ENCODE measurements around the gene SSBP3. TPM values are rescaled to one million over a fixed set of nuclear protein-coding genes. Genes with fewer than 3 reads are reported as not detected.
A peak's percentile ranks its signal among the peaks of the same experiment; 100 is the strongest.

The SSBP3 gene
- total RNA-seq, 1 experiment from 2014 or later, result 15.0 TPM

- no peak overlapping the region for H3K27ac ChIP-seq (ENCODE audit: low read length)
- no peak overlapping the region for H3K4me3 ChIP-seq (ENCODE audit: low read length)
- DNase-seq, result no peak
- intact Hi-C loops (cut with micrococcal nuclease), result no loop called here
- no peaks in the 10 kb centered on the region for H3K9me3 ChIP-seq (ENCODE audit: low read length)
- no peak overlapping the region for H3K9ac ChIP-seq (ENCODE audit: low read length)
- ChIA-PET CTCF (no interaction called here), POLR2A (ENCODE audit: unreplicated experiment) (no interaction called here)
- no peaks in the 10 kb centered on the region for H3F3A ChIP-seq (ENCODE audit: low read length, unreplicated experiment)
- H3K4me2 ChIP-seq (ENCODE audit: low read length), result no peak overlapping the region
- H3K9me2 ChIP-seq (replicated peaks; ENCODE audit: low read length), result no peaks in the 10 kb centered on the region
- BruUV-seq (replicated peaks), result no TSS peak
- H3K27me3 ChIP-seq (ENCODE audit: low read length), result no peaks in the 10 kb centered on the region
- no peaks in the 10 kb centered on the region for H3K4me1 ChIP-seq (ENCODE audit: insufficient read depth, low read length)
- H3K36me3 ChIP-seq (ENCODE audit: low read depth, low read length), result no peaks in the 10 kb centered on the region
- peak; percentile 24 for ATAC-seq
- TF ChIP-seq, protein P1, sequence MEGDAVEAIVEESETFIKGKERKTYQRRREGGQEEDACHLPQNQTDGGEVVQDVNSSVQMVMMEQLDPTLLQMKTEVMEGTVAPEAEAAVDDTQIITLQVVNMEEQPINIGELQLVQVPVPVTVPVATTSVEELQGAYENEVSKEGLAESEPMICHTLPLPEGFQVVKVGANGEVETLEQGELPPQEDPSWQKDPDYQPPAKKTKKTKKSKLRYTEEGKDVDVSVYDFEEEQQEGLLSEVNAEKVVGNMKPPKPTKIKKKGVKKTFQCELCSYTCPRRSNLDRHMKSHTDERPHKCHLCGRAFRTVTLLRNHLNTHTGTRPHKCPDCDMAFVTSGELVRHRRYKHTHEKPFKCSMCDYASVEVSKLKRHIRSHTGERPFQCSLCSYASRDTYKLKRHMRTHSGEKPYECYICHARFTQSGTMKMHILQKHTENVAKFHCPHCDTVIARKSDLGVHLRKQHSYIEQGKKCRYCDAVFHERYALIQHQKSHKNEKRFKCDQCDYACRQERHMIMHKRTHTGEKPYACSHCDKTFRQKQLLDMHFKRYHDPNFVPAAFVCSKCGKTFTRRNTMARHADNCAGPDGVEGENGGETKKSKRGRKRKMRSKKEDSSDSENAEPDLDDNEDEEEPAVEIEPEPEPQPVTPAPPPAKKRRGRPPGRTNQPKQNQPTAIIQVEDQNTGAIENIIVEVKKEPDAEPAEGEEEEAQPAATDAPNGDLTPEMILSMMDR (conservative IDR thresholded peaks at IDR 0.05; ENCODE audit: low read depth, low read length), result no peak
- TF ChIP-seq EZH2phosphoT487 (IDR thresholded peaks at IDR 0.05; ENCODE audit: borderline replicate concordance, low read length), result no peak
- TF ChIP-seq EZH2 (IDR thresholded peaks at IDR 0.05; ENCODE audit: low read length, unreplicated experiment), result no peak
- no peak overlapping the region for H2AFZ ChIP-seq (ENCODE audit: low read length)
- H3K79me2 ChIP-seq (ENCODE audit: low read length), result no peaks in the 10 kb centered on the region
- H4K20me1 ChIP-seq (ENCODE audit: low read length), result no peaks in the 10 kb centered on the region
Observed at GRCh38 chr1:54287176-54287650, 119.0 kb downstream of the SSBP3 start.

DNA sequence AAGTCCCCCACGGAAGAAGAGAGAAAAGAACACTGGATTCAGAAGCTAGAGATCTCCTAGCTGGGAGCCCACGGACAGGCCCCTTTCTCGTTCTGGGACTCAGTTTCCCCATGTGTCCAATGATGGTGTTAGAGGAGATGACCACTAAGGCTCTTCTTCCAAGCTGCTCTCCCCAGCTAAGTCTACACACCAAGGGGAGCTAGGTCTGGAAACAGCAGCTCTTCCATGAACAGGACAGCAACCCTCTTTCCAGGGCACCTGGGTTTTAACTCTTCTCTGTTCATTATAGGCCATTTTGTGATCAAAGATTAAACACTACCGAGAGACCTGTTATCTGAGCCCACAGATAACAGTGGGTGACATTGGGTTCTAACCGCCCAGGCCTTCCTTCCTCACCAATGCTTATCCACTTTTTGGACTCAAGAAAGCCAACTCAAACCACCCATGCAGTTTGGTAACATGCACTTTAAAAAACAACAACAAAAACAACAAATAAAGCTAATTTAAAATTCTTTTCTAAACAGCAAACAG, 120.3 kb downstream of the SSBP3 start:
- no peaks in the 10 kb centered on the region for H3K79me2 ChIP-seq (ENCODE audit: low read length)
- DNase-seq (no peak), ATAC-seq (no peak)
- no TSS peak for BruUV-seq (replicated peaks)
- no peaks in the 10 kb centered on the region for H3K9me2 ChIP-seq (replicated peaks; ENCODE audit: low read length)
- H3K4me2 ChIP-seq (ENCODE audit: low read length), result no peak overlapping the region
- no peaks in the 10 kb centered on the region for H3K9me3 ChIP-seq (ENCODE audit: low read length)
- CTCF ChIA-PET, result no interaction called here
- intact Hi-C loops (cut with micrococcal nuclease), result no loop called here
- no peaks in the 10 kb centered on the region for H3K36me3 ChIP-seq (ENCODE audit: low read depth, low read length)
- no peaks in the 10 kb centered on the region for H3K4me1 ChIP-seq (ENCODE audit: insufficient read depth, low read length)
- H3K27me3 ChIP-seq (ENCODE audit: low read length), result no peaks in the 10 kb centered on the region
- H4K20me1 ChIP-seq (ENCODE audit: low read length), result no peaks in the 10 kb centered on the region
- POLR2A ChIA-PET (ENCODE audit: unreplicated experiment), result no interaction called here
- no peak overlapping the region for H2AFZ ChIP-seq (ENCODE audit: low read length)
- no peaks in the 10 kb centered on the region for H3F3A ChIP-seq (ENCODE audit: low read length, unreplicated experiment)
- no peak overlapping the region for H3K9ac ChIP-seq (ENCODE audit: low read length)
- no peak overlapping the region for H3K4me3 ChIP-seq (ENCODE audit: low read length)
- TF ChIP-seq EZH2phosphoT487 (IDR thresholded peaks at IDR 0.05; ENCODE audit: borderline replicate concordance, low read length) (no peak), EZH2 (IDR thresholded peaks at IDR 0.05; ENCODE audit: low read length, unreplicated experiment) (no peak)
- TF ChIP-seq, protein P1 (conservative IDR thresholded peaks at IDR 0.05; ENCODE audit: low read depth, low read length), result no peak
- no peak overlapping the region for H3K27ac ChIP-seq (ENCODE audit: low read length)

DNA sequence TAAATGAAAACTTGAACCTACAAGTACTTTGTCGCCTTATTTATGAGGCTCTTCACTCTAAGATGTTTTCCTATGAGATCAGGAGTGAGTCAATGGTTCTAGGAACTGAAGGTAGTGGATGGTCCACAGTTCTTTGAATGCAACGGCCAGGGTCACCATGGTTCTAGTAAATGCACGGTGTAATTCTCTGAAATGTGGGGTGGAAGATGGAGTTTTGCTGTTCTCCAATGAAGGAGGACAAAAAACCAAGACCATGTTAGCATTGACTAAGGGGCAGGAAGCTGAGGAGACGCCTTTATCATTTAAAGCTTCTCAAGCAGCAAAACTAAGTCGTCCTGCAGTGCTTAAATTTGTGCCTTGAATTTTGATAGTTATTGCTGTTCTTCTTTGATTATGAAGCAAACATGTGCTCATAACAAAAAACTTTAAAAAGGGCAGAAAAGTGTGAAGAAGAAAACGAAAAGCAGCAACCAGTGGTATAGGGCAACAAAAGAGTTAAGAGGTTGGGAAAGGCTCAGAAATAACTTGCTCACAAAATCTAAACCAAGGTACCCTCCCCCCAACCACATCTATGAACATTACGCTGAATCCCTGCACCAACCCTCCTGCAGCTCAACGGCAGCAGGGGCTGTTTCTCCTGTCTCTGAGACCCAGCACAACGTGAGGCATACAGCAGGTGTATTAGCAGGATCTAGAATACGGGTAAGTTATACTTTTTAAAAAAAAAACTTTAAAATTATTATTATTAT, 121.2 kb downstream of the SSBP3 start:
- Histone ChIP-seq H3K4me2 (ENCODE audit: low read length) (no peak overlapping the region), H3K9me3 (ENCODE audit: low read length) (no peaks in the 10 kb centered on the region), H3K36me3 (ENCODE audit: low read depth, low read length) (no peaks in the 10 kb centered on the region), H3K4me3 (ENCODE audit: low read length) (no peak overlapping the region), H3K27me3 (ENCODE audit: low read length) (no peaks in the 10 kb centered on the region), H3K9ac (ENCODE audit: low read length) (no peak overlapping the region), H3K27ac (ENCODE audit: low read length) (no peak overlapping the region), H3K79me2 (ENCODE audit: low read length) (no peaks in the 10 kb centered on the region), H4K20me1 (ENCODE audit: low read length) (no peaks in the 10 kb centered on the region), H3K9me2 (replicated peaks; ENCODE audit: low read length) (no peaks in the 10 kb centered on the region), H3K4me1 (ENCODE audit: insufficient read depth, low read length) (no peaks in the 10 kb centered on the region), H2AFZ (ENCODE audit: low read length) (no peak overlapping the region), H3F3A (ENCODE audit: low read length, unreplicated experiment) (no peaks in the 10 kb centered on the region)
- POLR2A ChIA-PET (ENCODE audit: unreplicated experiment), result no interaction called here
- CTCF ChIA-PET, result no interaction called here
- no peak for ATAC-seq
- intact Hi-C loops (cut with micrococcal nuclease), result no loop called here
- no peak for DNase-seq
- BruUV-seq (replicated peaks), result no TSS peak
- TF ChIP-seq, protein P1 (conservative IDR thresholded peaks at IDR 0.05; ENCODE audit: low read depth, low read length), result no peak
- no peak for TF ChIP-seq EZH2 (IDR thresholded peaks at IDR 0.05; ENCODE audit: low read length, unreplicated experiment)
- no peak for TF ChIP-seq EZH2phosphoT487 (IDR thresholded peaks at IDR 0.05; ENCODE audit: borderline replicate concordance, low read length)
